SK-N-SH (cell line): ENCODE results near the gene PIGX. TPM values are rescaled to one million over a fixed set of nuclear protein-coding genes. Genes with fewer than 3 reads are reported as not detected.

Experiments
- CTCF ChIA-PET: fragments of 300-600, 350-600 bp; formaldehyde crosslinking; extraction: SDS; loops from one replicate; lab custom pipeline; 2021; lab: Yijun Ruan, JAX
- POLR2A ChIA-PET: fragments of 350-600 bp; sonication (Branson Sonifier 250); formaldehyde crosslinking; extraction: SDS; loops from one replicate; lab custom pipeline; 2020; ENCODE audit warnings: antibody characterized with exemption, inconsistent platforms; lab: Yijun Ruan, JAX
- DNase-seq: peaks from one replicate; pipeline ENCODE4 v3.0.0; 2012
- H2AFZ ChIP-seq: fragments of 200-600 bp; sonication (generic); 2 replicates; pipeline ENCODE4 v1.8.1; 2016; ENCODE audit warnings: antibody characterized with exemption, mild to moderate bottlenecking, low read depth
- H3F3A ChIP-seq: fragments of 200-600 bp; sonication (generic); replicated peaks from 2 replicates; pipeline ENCODE3; 2016; ENCODE audit warnings: antibody characterized with exemption, mild to moderate bottlenecking; ENCODE audit not compliant: insufficient read depth
- H3K27ac ChIP-seq, 2 experiments: fragments of 200-500 bp in 1 of 2; fragments of 200-600 bp in 1 of 2; sonication (Bioruptor generic) in 1 of 2; sonication (generic), shearing (Covaris generic) in 1 of 2; 2 replicates each; pipeline versions ENCODE4 v1.5.1 to v1.6.1; 2014 to 2016; ENCODE audit warnings: low read depth in 2 of 2, inconsistent platforms in 1 of 2, low read length in 1 of 2, mild to moderate bottlenecking in 1 of 2, mixed read lengths in 1 of 2
- H3K27me3 ChIP-seq: fragments of 200-600 bp; sonication (generic), shearing (Covaris generic); 2 replicates; pipeline ENCODE4 v1.6.1; 2016; ENCODE audit warnings: mixed run types; ENCODE audit not compliant: insufficient read depth
- H3K36me3 ChIP-seq, 2 experiments: fragments of 200-500 bp in 1 of 2; fragments of 200-600 bp in 1 of 2; sonication (Bioruptor generic) in 1 of 2; sonication (generic) in 1 of 2; replicated peaks in 1 of 2; 2 replicates each; pipeline versions ENCODE3 to v1.5.1; 2014 to 2016; ENCODE audit warnings: low read length in 1 of 2, mild to moderate bottlenecking in 1 of 2; ENCODE audit not compliant: insufficient read depth in 2 of 2, control insufficient read depth in 1 of 2
- H3K4me1 ChIP-seq, 2 experiments: fragments of 200-500 bp in 1 of 2; fragments of 200-600 bp in 1 of 2; sonication (Bioruptor generic) in 1 of 2; sonication (generic), shearing (Covaris generic) in 1 of 2; 2 replicates each; pipeline versions ENCODE4 v1.5.1 to v1.6.1; 2014 to 2016; ENCODE audit warnings: low read depth in 1 of 2, low read length in 1 of 2, mixed run types in 1 of 2; ENCODE audit not compliant: insufficient read depth in 2 of 2, control insufficient read depth in 1 of 2
- H3K4me2 ChIP-seq: fragments of 200-600 bp; sonication (generic), shearing (Covaris generic); 2 replicates; pipeline ENCODE4 v1.6.1; 2017; ENCODE audit warnings: mixed run types
- H3K4me3 ChIP-seq, 2 experiments: fragments of 200-500 bp in 1 of 2; fragments of 200-600 bp in 1 of 2; sonication (Bioruptor generic) in 1 of 2; sonication (generic), shearing (Covaris generic) in 1 of 2; 2 replicates each; pipeline versions ENCODE4 v1.5.1 to v1.8.1; 2014 to 2016; ENCODE audit warnings: low read depth in 2 of 2, inconsistent platforms in 1 of 2, low read length in 1 of 2, mild to moderate bottlenecking in 1 of 2, mixed read lengths in 1 of 2, moderate library complexity in 1 of 2
- H3K79me2 ChIP-seq: fragments of 200-600 bp; sonication (generic); 2 replicates; pipeline ENCODE4 v1.8.1; 2017; ENCODE audit warnings: mild to moderate bottlenecking; ENCODE audit not compliant: insufficient read depth
- H3K9ac ChIP-seq: fragments of 200-600 bp; sonication (generic); 2 replicates; pipeline ENCODE4 v1.6.1; 2017; ENCODE audit warnings: mixed run types
- H3K9me2 ChIP-seq: fragments of 200-600 bp; sonication (generic); 2 replicates; pipeline ENCODE4 v1.6.1; 2017; ENCODE audit warnings: mixed run types
- H3K9me3 ChIP-seq: fragments of 200-600 bp; sonication (generic); 2 replicates; pipeline ENCODE4 v1.6.1; 2017; ENCODE audit warnings: mixed run types, mild to moderate bottlenecking, moderate library complexity
- H4K20me1 ChIP-seq: fragments of 200-600 bp; sonication (generic); 2 replicates; pipeline ENCODE4 v1.6.1; 2017; ENCODE audit warnings: mild to moderate bottlenecking, mixed run types; ENCODE audit not compliant: insufficient read depth
- CHD2 ChIP-seq: fragments of 150-350 bp; IDR thresholded peaks from 2 replicates; pipeline ENCODE4 v1.6.1; 2018; ENCODE audit warnings: low read length; ENCODE audit not compliant: partially characterized antibody
- ELF1 ChIP-seq: IDR thresholded peaks from 2 replicates; pipeline ENCODE4 v1.4.0; 2012
- FOXM1 ChIP-seq: IDR thresholded peaks from 2 replicates; pipeline ENCODE4 v1.4.0; 2012; ENCODE audit warnings: low read depth, mild to moderate bottlenecking
- GATA2 ChIP-seq: sonication (generic); formaldehyde crosslinking; IDR thresholded peaks from 2 replicates; pipeline ENCODE4 v1.5.0; 2020; ENCODE audit warnings: mild to moderate bottlenecking, missing genetic modification reagents
- JUND ChIP-seq: IDR thresholded peaks from 2 replicates; pipeline ENCODE4 v1.4.0; 2012
- MXI1 ChIP-seq: IDR thresholded peaks from 2 replicates; pipeline ENCODE4 v1.6.1; 2012; ENCODE audit warnings: mild to moderate bottlenecking, low read depth, low read length, improper control_type of control experiment
- NFIC ChIP-seq: IDR thresholded peaks from 2 replicates; pipeline ENCODE4 v1.4.0; 2012; ENCODE audit warnings: borderline replicate concordance
- SIN3A ChIP-seq: IDR thresholded peaks from 2 replicates; pipeline ENCODE4 v1.6.1; 2012; ENCODE audit warnings: low read depth, mild to moderate bottlenecking, low read length, moderate library complexity, borderline replicate concordance
- TCF12 ChIP-seq: IDR thresholded peaks from 2 replicates; pipeline ENCODE4 v1.4.0; 2012
- WGBS: methylation state at CpG from one replicate; pipeline ENCODE4 v1.1.6; 2017; ENCODE audit warnings: low lambda C conversion rate; 5-methylcytosine and 5-hydroxymethylcytosine counted together
- polyA plus RNA-seq, 3 experiments: library from polyadenylated mRNA; depleted of rRNA; stranded (reverse); fragments of >200 nt; gene quantifications; 2 replicates each; pipeline ENCODE4 v1.2.3, GENCODE V29; 2012
- TF ChIP-seq, protein P1 (sequence below): IDR thresholded peaks from 2 replicates; pipeline ENCODE4 v1.4.0; 2012; ENCODE audit warnings: low read depth, borderline replicate concordance
- TF ChIP-seq, protein P2 (sequence below): fragments of 200-600 bp; sonication (generic); IDR thresholded peaks from 2 replicates; pipeline ENCODE4 v1.6.1; 2017; ENCODE audit warnings: antibody characterized with exemption, mild to moderate bottlenecking, moderate library complexity
- TF ChIP-seq, protein P3 (sequence below): fragments of 150-350 bp; IDR thresholded peaks from 2 replicates; pipeline ENCODE4 v1.6.1; 2017; ENCODE audit warnings: antibody characterized with exemption, low read length, low read depth, borderline replicate concordance
- TF ChIP-seq, protein P4 (sequence below): IDR thresholded peaks from 2 replicates; pipeline ENCODE4 v1.4.0; 2012; ENCODE audit warnings: low read depth

Gene PIGX
- polyA plus RNA-seq, 1 of the 3 experiments (the other 2 are of a cell fraction) = 15.5 TPM

DNA sequence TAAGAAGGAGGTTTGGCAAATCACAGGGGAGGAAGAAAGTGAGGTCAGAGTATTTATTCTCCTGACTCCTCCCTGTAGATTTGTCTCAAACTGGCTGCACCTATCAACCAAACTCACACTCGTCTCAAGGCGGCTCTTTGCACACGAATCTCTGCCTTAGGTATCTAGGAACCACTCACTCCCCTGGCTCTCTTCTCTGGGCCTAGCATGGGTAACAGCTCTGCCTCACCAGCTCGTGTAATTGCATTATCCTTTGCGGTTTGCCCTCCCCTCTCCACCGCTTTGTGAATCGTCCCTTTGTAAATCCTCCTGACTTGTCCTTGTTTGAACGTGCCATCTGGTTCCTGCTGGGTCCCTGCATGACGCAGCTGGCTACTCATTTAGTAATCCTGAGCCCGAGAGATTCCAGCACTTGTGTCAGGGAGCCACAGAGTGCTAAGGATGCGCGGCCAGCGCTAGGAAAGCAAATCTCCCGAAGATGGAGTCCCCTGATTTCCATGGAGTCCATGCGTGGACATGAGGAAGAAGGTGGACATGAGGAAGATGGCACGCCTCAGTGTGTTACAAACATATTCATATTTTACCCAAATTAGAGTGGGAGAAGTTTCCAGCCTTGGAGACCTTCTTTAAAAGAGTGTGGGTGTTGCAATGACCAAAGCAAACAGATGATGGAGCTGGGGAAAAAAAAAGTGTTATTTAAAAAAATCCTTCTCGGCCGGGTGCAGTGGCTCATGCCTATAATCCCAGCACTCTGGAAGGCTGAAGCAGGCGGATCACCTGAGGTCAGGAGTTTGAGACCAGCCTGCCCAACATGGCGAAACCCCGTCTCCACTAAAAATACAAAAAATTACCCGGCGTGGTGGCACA, 45.9 kb upstream of the PIGX start:
- CTCF ChIA-PET = interaction anchor here (1.7 kb wide), 1 partner anchor 19 kb away, joined by 11 read pairs; no protein-coding TSS in a partner anchor
- POLR2A ChIA-PET = no interaction called here
- WGBS = 60% methylated on average over 23 of the region's 23 CpGs
- no peak for TF ChIP-seq ELF1
- TF ChIP-seq, protein P1, sequence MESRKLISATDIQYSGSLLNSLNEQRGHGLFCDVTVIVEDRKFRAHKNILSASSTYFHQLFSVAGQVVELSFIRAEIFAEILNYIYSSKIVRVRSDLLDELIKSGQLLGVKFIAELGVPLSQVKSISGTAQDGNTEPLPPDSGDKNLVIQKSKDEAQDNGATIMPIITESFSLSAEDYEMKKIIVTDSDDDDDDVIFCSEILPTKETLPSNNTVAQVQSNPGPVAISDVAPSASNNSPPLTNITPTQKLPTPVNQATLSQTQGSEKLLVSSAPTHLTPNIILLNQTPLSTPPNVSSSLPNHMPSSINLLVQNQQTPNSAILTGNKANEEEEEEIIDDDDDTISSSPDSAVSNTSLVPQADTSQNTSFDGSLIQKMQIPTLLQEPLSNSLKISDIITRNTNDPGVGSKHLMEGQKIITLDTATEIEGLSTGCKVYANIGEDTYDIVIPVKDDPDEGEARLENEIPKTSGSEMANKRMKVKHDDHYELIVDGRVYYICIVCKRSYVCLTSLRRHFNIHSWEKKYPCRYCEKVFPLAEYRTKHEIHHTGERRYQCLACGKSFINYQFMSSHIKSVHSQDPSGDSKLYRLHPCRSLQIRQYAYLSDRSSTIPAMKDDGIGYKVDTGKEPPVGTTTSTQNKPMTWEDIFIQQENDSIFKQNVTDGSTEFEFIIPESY = no peak
- peak; percentile 69 for TF ChIP-seq TCF12
- no peak for TF ChIP-seq GATA2 (CRISPR knock-in tag)
- no peak overlapping the region for H3K4me3 ChIP-seq
- no peaks in the 10 kb centered on the region for H3K79me2 ChIP-seq
- no peaks in the 10 kb centered on the region for H3K9me3 ChIP-seq
- peaks cover 5 to 8% of the 10 kb centered on the region in 2 experiments; a peak in 2 of 4 replicates for H3K4me1 ChIP-seq
- H3K27me3 ChIP-seq = no peaks in the 10 kb centered on the region; the same call in 1 of the 2 replicates
- H3K36me3 ChIP-seq = no peaks in the 10 kb centered on the region
- H3K9ac ChIP-seq = no peak overlapping the region
- peak overlapping the region in 1 of 2 experiments; percentile 23; a peak in 1 of 4 replicates for H3K27ac ChIP-seq
- peaks cover 5% of the 10 kb centered on the region for H3F3A ChIP-seq
- no peak for DNase-seq
- H4K20me1 ChIP-seq = no peaks in the 10 kb centered on the region
- peak overlapping the region; percentile 71 for H2AFZ ChIP-seq
- no peak overlapping the region for H3K4me2 ChIP-seq
- H3K9me2 ChIP-seq = no peaks in the 10 kb centered on the region

DNA sequence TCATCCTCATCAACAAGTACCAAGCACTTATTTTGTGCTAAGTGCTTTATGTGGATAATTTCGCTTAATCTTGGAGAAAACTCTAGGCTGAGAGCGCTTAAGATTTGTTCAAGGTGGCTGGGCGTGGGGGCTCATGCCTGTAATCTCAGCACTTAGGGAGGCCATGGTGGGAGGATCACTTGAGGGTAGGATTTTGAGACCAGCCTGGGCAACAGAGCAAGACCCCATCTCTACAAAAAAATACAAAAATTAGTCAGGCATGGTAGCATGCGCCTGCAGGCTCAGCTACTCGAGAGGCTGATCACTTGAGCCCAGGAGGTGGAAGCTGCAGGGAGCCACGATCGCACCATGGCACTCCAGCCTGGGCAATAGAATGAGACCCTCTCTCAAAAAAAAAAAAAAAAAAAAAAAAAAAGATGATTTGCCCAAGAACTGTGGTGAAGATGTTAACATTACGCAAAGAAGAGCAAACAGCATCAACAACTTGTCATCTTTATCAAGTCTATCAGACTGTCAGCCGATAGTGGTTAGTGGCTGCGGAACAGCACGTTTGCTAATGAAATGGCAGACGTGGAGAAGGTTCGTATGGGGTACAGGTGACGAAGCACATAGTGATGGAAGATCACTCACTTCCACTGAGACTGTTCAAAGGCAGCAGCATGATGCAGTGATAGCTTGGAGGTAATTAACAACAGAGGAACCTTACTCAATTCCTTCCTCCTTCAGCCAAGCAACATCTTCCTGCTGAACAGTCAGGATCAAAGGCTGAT, 44.9 kb upstream of the PIGX start:
- WGBS = 94% methylated on average over 14 of the region's 14 CpGs
- TF ChIP-seq SIN3A (no peak), FOXM1 (no peak), GATA2 (CRISPR knock-in tag) (no peak), NFIC (no peak), MXI1 (no peak), JUND (no peak), CHD2 (no peak)
- TF ChIP-seq, protein P2, sequence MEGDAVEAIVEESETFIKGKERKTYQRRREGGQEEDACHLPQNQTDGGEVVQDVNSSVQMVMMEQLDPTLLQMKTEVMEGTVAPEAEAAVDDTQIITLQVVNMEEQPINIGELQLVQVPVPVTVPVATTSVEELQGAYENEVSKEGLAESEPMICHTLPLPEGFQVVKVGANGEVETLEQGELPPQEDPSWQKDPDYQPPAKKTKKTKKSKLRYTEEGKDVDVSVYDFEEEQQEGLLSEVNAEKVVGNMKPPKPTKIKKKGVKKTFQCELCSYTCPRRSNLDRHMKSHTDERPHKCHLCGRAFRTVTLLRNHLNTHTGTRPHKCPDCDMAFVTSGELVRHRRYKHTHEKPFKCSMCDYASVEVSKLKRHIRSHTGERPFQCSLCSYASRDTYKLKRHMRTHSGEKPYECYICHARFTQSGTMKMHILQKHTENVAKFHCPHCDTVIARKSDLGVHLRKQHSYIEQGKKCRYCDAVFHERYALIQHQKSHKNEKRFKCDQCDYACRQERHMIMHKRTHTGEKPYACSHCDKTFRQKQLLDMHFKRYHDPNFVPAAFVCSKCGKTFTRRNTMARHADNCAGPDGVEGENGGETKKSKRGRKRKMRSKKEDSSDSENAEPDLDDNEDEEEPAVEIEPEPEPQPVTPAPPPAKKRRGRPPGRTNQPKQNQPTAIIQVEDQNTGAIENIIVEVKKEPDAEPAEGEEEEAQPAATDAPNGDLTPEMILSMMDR = no peak
- TF ChIP-seq, protein P3, sequence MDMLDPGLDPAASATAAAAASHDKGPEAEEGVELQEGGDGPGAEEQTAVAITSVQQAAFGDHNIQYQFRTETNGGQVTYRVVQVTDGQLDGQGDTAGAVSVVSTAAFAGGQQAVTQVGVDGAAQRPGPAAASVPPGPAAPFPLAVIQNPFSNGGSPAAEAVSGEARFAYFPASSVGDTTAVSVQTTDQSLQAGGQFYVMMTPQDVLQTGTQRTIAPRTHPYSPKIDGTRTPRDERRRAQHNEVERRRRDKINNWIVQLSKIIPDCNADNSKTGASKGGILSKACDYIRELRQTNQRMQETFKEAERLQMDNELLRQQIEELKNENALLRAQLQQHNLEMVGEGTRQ = no peak
- TF ChIP-seq, protein P4, sequence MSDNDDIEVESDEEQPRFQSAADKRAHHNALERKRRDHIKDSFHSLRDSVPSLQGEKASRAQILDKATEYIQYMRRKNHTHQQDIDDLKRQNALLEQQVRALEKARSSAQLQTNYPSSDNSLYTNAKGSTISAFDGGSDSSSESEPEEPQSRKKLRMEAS = no peak
- TF ChIP-seq, all 33 proteins: peak for 0
- Histone ChIP-seq H3K4me3 (no peak overlapping the region), H3K9ac (no peak overlapping the region), H3K4me1 (peaks cover 5 to 8% of the 10 kb centered on the region in 2 experiments; a peak in 2 of 4 replicates), H2AFZ (no peak overlapping the region), H3K9me2 (no peaks in the 10 kb centered on the region), H3K9me3 (no peaks in the 10 kb centered on the region), H3K27me3 (no peaks in the 10 kb centered on the region; the same call in 1 of the 2 replicates), H3K36me3 (no peaks in the 10 kb centered on the region), H4K20me1 (no peaks in the 10 kb centered on the region), H3K79me2 (no peaks in the 10 kb centered on the region), H3K27ac (no peak overlapping the region), H3K4me2 (no peak overlapping the region), H3F3A (peaks cover 5% of the 10 kb centered on the region)
- no peak for DNase-seq
- CTCF ChIA-PET = no interaction called here
- POLR2A ChIA-PET = no interaction called here
